CD4-positive, alpha-beta T cell (primary cell): Measurements from ENCODE around the gene C20orf202. TPM values are rescaled to one million over a fixed set of nuclear protein-coding genes. Genes with fewer than 3 reads are reported as not detected.
A peak's percentile ranks its signal among the peaks of the same experiment; 100 is the strongest.

Experiments used
- ATAC-seq: fragments of 200-7000 bp; cut with Tn5 transposase; one replicate; pipeline ENCODE4 v1.10.0; 2022; ENCODE audit warnings: mild to moderate bottlenecking; ENCODE audit not compliant: poor library complexity
- CTCF ChIA-PET: fragments of 350-600 bp; sonication (Branson Sonifier 250); formaldehyde crosslinking; loops from one replicate; lab custom pipeline; 2021; ENCODE audit warnings: antibody characterized with exemption, inconsistent platforms; lab: Charles Lee
- POLR2A ChIA-PET: fragments of 350-600 bp; sonication (Branson Sonifier 250); formaldehyde crosslinking; loops from one replicate; lab custom pipeline; 2021; ENCODE audit warnings: antibody characterized with exemption, inconsistent platforms; lab: Charles Lee
- DNase-seq, 14 experiments: peaks; one replicate each; pipeline ENCODE4 v3.0.0-alpha.2; 2013 to 2020; ENCODE audit warnings: mixed read lengths in 2 of 14
- H3K27ac ChIP-seq, 2 donors: one replicate each; pipeline versions ENCODE4 v1.5.1 to v1.7.0; 2013; ENCODE audit warnings: low read length in 2 of 2, low read depth in 1 of 2, mild to moderate bottlenecking in 1 of 2
- H3K27me3 ChIP-seq, 2 experiments: 1 replicate in 1 of 2; 2 replicates in 1 of 2; pipeline versions ENCODE4 v1.6.1 to v1.7.0; 2013; ENCODE audit warnings: low read length in 2 of 2, control low read depth in 1 of 2, mild to moderate bottlenecking in 1 of 2, moderate library complexity in 1 of 2; ENCODE audit not compliant: insufficient read depth in 2 of 2, control insufficient read depth in 1 of 2
- H3K36me3 ChIP-seq: one replicate; pipeline ENCODE4 v1.6.1; 2013; ENCODE audit warnings: low read length, control low read depth; ENCODE audit not compliant: insufficient read depth
- H3K4me1 ChIP-seq: one replicate; pipeline ENCODE4 v1.6.1; 2013; ENCODE audit warnings: low read length, control low read depth; ENCODE audit not compliant: insufficient read depth
- H3K4me3 ChIP-seq: one replicate; pipeline ENCODE4 v1.5.1; 2013; ENCODE audit warnings: mild to moderate bottlenecking, low read length, moderate library complexity
- H3K9me3 ChIP-seq, 2 experiments: 1 replicate in 1 of 2; 2 replicates in 1 of 2; pipeline versions ENCODE4 v1.6.1 to v1.7.0; 2013; ENCODE audit warnings: low read length in 2 of 2, mild to moderate bottlenecking in 2 of 2, control low read depth in 1 of 2, moderate library complexity in 1 of 2; ENCODE audit not compliant: control insufficient read depth in 1 of 2, insufficient read depth in 1 of 2
- H3K27ac Mint-ChIP-seq: one replicate; pipeline ENCODE4 v1.8.0; 2020; ENCODE audit warnings: mixed read lengths
- H3K27me3 Mint-ChIP-seq: one replicate; pipeline ENCODE4 v1.8.0; 2021; ENCODE audit warnings: mixed read lengths
- H3K36me3 Mint-ChIP-seq: one replicate; pipeline ENCODE4 v1.8.0; 2021; ENCODE audit warnings: low read depth, mixed read lengths
- H3K4me1 Mint-ChIP-seq: one replicate; pipeline ENCODE4 v1.8.0; 2021; ENCODE audit warnings: low read depth, mixed read lengths
- H3K4me3 Mint-ChIP-seq: one replicate; pipeline ENCODE4 v1.8.0; 2020; ENCODE audit warnings: mild to moderate bottlenecking, mixed read lengths
- H3K9me3 Mint-ChIP-seq: one replicate; pipeline ENCODE4 v1.8.0; 2020; ENCODE audit warnings: mixed read lengths
- CTCF ChIP-seq: fragments of 200-600 bp; IDR thresholded peaks from one replicate; pipeline ENCODE4 v1.8.0; 2022; ENCODE audit warnings: antibody characterized with exemption, mild to moderate bottlenecking
- intact Hi-C, 2 experiments: fragments of 100-400 bp; cut with DNase I in 1 of 2; cut with micrococcal nuclease in 1 of 2; formaldehyde crosslinking; loops; one replicate each; pipeline versions ENCODE4 v1.15.1 to v1.9.0; 2023 to 2025; cut with DNase I, micrococcal nuclease
- total RNA-seq, 174 experiments: library from RNA in 2 of 174; stranded (reverse) in 2 of 174; gene quantifications; one replicate each; pipeline ENCODE4 v1.2.3 and lab custom pipeline; 2021 to 2026

C20orf202 gene
- total RNA-seq, 2 experiments from 2014 or later, result not detected

- POLR2A ChIA-PET, result interaction anchor here (0.7 to 1.8 kb wide), 6 partner anchors 9 to 75 kb away, joined by 3 to 8 read pairs (median 4); partner anchors contain the start of gene SNPH
- Mint-ChIP-seq H3K27me3 (peaks cover 21% of the 10 kb centered on the region), H3K9me3 (peaks cover 3% of the 10 kb centered on the region), H3K27ac (peak within 1 kb of the TSS; percentile 53), H3K36me3 (no peaks in the 10 kb centered on the region), H3K4me3 (peak within 1 kb of the TSS; percentile 92), H3K4me1 (peaks cover 19% of the 10 kb centered on the region)
- Histone ChIP-seq H3K36me3 (no peaks in the 10 kb centered on the region), H3K27ac (peak within 1 kb of the TSS in 1 of 2 donors; percentile 22), H3K27me3 (peaks cover 0 to 15% of the 10 kb centered on the region in 2 experiments), H3K4me3 (peak within 1 kb of the TSS; percentile 77), H3K4me1 (peaks cover 18% of the 10 kb centered on the region), H3K9me3 (peaks cover 0 to 12% of the 10 kb centered on the region in 2 experiments)
- CTCF ChIA-PET, result interaction anchor here (1.0 to 5.6 kb wide), 3 partner anchors 13 to 41 kb away, joined by 4 to 20 read pairs (median 4); partner anchors contain the start of gene SNPH
- intact Hi-C loops, result loop anchor here (1.0 to 10.0 kb wide), 6 partner anchors 40 to 879 kb away; partner anchors contain the start of genes SNPH (in 2 of the 2), FKBP1A (in 1 of the 2), NSFL1C (in 1 of the 2) and STK35 (in 1 of the 2)
- DNase-seq (peak; percentile 73 to 92 (median 80)), ATAC-seq (peak; percentile 80)
- TF ChIP-seq CTCF, result no peak
Observed at GRCh38 chr20:1225783-1226654, 22.8 kb downstream of the C20orf202 start, which contains the start of gene RAD21L1. TSS of gene RAD21L1 (plus strand) at chr20:1226044. CDS start at chr20:1228454, 2,410 bp downstream.

DNA sequence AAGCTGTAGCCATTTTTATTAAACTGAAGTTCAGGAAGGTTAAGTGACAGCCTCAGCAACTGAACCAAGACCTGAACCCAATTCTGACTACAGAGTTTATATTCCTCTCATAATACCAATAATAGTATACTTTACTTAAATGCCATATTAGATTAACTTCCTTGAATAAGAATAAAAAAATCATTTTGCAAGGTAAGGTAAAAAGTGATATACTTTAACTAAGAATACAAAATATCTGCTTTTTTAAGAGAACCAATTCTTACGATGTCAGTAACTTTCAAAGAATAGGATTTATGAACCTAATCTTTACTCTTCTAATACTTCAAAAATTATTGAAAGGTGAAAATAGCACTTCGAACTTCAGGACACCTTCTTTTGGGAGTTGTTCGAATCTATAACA, 26.3 kb downstream of the C20orf202 start:
- DNase-seq (no peak), ATAC-seq (no peak)
- H3K4me3 ChIP-seq, result no peak overlapping the region
- Mint-ChIP-seq H3K36me3 (no peaks in the 10 kb centered on the region), H3K27ac (no peak overlapping the region), H3K9me3 (no peaks in the 10 kb centered on the region), H3K4me3 (no peak overlapping the region), H3K27me3 (peaks cover 26% of the 10 kb centered on the region), H3K4me1 (peaks cover 14% of the 10 kb centered on the region)
- H3K9me3 ChIP-seq, result peaks cover 0 to 3% of the 10 kb centered on the region in 2 experiments
- intact Hi-C loops, result loop anchor here (5.0 to 10.0 kb wide), 3 partner anchors 38 to 875 kb away; partner anchors contain the start of genes SNPH (in 1 of the 2) and STK35 (in 1 of the 2)
- ChIA-PET CTCF (interaction anchor here (1.6 kb wide), 1 partner anchor 16 kb away, joined by 4 read pairs; no protein-coding TSS in a partner anchor), POLR2A (no interaction called here)
- H3K27me3 ChIP-seq, result peaks cover 0 to 18% of the 10 kb centered on the region in 2 experiments
- H3K36me3 ChIP-seq, result no peaks in the 10 kb centered on the region
- no peak for TF ChIP-seq CTCF
- H3K27ac ChIP-seq, result no peak overlapping the region
- H3K4me1 ChIP-seq, result peaks cover 18% of the 10 kb centered on the region

GRCh38 chr20:1232286-1233111, 29.2 kb downstream of the C20orf202 start:
- H3K4me1 ChIP-seq, result no peaks in the 10 kb centered on the region
- no peak for ATAC-seq
- H3K36me3 Mint-ChIP-seq, result no peaks in the 10 kb centered on the region
- peaks cover 31% of the 10 kb centered on the region for H3K27me3 Mint-ChIP-seq
- intact Hi-C loops, result no loop called here
- ChIA-PET POLR2A (no interaction called here), CTCF (no interaction called here)
- no peak overlapping the region for H3K4me3 Mint-ChIP-seq
- H3K9me3 Mint-ChIP-seq, result no peaks in the 10 kb centered on the region
- H3K4me1 Mint-ChIP-seq, result peaks cover under 1% of the 10 kb centered on the region
- peaks cover 0 to 18% of the 10 kb centered on the region in 2 experiments for H3K27me3 ChIP-seq
- no peak for DNase-seq
- no peak overlapping the region for H3K4me3 ChIP-seq
- no peak for TF ChIP-seq CTCF
- no peaks in the 10 kb centered on the region for H3K9me3 ChIP-seq
- H3K27ac ChIP-seq, result no peak overlapping the region
- H3K36me3 ChIP-seq, result no peaks in the 10 kb centered on the region
- no peak overlapping the region for H3K27ac Mint-ChIP-seq
